Neutrophil (primary cell): ENCODE measurements around the gene PPDPF.

ENCODE experiments used
- H3K27ac ChIP-seq: fragments of 200-600 bp; sonication (generic); 2 replicates; pipeline ENCODE4 v1.5.1; 2016; ENCODE audit warnings: mild to moderate bottlenecking, moderate library complexity
- H3K27me3 ChIP-seq: fragments of 200-600 bp; sonication (generic); 2 replicates; pipeline ENCODE4 v1.6.0; 2016; ENCODE audit warnings: mild to moderate bottlenecking
- H3K36me3 ChIP-seq: fragments of 200-600 bp; sonication (generic); 2 replicates; pipeline ENCODE4 v1.5.1; 2017
- H3K4me1 ChIP-seq, 2 experiments: fragments of 200-600 bp in 1 of 2; sonication (generic) in 1 of 2; 1 replicate in 1 of 2; 2 replicates in 1 of 2; pipeline versions ENCODE4 v1.5.1 to v1.6.1; 2013 to 2016; ENCODE audit warnings: low read depth in 1 of 2, low read length in 1 of 2, mild to moderate bottlenecking in 1 of 2, moderate library complexity in 1 of 2; ENCODE audit not compliant: control insufficient read depth in 1 of 2, insufficient read depth in 1 of 2
- H3K4me3 ChIP-seq, 2 experiments: fragments of 200-600 bp in 1 of 2; sonication (generic) in 1 of 2; 1 replicate in 1 of 2; 2 replicates in 1 of 2; pipeline ENCODE4 v1.5.1; 2013 to 2016; ENCODE audit warnings: low read depth in 1 of 2, low read length in 1 of 2, mild to moderate bottlenecking in 1 of 2, moderate library complexity in 1 of 2
- H3K9me3 ChIP-seq: fragments of 200-600 bp; sonication (generic); 2 replicates; pipeline ENCODE4 v1.5.1; 2016
- TF ChIP-seq, protein P1 (sequence below): fragments of 200-600 bp; sonication (generic); IDR thresholded peaks from 2 replicates; pipeline ENCODE4 v1.5.1; 2016; ENCODE audit warnings: antibody characterized with exemption

The PPDPF gene

GRCh38 chr20:63486300-63486855, 34.2 kb upstream of the PPDPF start:
- Histone ChIP-seq H3K4me3 (no peak overlapping the region), H3K27me3 (peaks cover 88% of the 10 kb centered on the region), H3K36me3 (no peaks in the 10 kb centered on the region), H3K4me1 (no peaks in the 10 kb centered on the region), H3K27ac (no peak overlapping the region), H3K9me3 (no peaks in the 10 kb centered on the region)
- TF ChIP-seq, protein P1, sequence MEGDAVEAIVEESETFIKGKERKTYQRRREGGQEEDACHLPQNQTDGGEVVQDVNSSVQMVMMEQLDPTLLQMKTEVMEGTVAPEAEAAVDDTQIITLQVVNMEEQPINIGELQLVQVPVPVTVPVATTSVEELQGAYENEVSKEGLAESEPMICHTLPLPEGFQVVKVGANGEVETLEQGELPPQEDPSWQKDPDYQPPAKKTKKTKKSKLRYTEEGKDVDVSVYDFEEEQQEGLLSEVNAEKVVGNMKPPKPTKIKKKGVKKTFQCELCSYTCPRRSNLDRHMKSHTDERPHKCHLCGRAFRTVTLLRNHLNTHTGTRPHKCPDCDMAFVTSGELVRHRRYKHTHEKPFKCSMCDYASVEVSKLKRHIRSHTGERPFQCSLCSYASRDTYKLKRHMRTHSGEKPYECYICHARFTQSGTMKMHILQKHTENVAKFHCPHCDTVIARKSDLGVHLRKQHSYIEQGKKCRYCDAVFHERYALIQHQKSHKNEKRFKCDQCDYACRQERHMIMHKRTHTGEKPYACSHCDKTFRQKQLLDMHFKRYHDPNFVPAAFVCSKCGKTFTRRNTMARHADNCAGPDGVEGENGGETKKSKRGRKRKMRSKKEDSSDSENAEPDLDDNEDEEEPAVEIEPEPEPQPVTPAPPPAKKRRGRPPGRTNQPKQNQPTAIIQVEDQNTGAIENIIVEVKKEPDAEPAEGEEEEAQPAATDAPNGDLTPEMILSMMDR: no peak

- H3K4me3 ChIP-seq: no peak overlapping the region
Measured at GRCh38 chr20:63487116-63487764, 33.3 kb upstream of the PPDPF start.

DNA sequence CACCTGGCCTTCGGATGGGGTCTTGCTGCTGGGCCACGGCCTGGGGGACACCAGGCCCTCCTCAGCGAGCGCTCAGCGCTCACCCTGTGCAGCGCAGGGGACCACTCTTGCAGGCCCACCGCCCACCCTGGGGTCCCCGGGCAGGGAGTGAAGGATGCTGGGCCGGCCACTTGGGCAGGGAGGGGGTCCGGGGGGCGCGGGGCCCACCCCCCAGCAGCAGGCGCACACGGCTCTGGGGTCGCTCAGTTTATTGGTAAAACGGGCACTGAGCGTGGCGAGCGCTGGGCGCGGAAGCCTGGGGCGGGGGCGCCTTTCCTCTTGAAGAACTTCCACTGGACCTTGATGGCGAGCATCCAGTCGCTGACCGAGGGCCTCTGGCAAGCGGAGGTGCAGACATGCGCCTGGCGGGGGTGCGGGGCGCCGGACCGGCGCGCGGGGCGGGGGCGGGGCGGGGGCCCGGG, 32.8 kb upstream of the PPDPF start:
- Histone ChIP-seq H3K27ac (no peak overlapping the region), H3K27me3 (peaks cover 77% of the 10 kb centered on the region), H3K9me3 (no peaks in the 10 kb centered on the region), H3K4me1 (no peaks in the 10 kb centered on the region), H3K4me3 (no peak overlapping the region), H3K36me3 (no peaks in the 10 kb centered on the region)
- TF ChIP-seq, protein P1: no peak

More at GRCh38 chr20:63487116-63487764, 33.3 kb upstream of the PPDPF start:
- Histone ChIP-seq H3K36me3 (no peaks in the 10 kb centered on the region), H3K4me1 (no peaks in the 10 kb centered on the region), H3K9me3 (no peaks in the 10 kb centered on the region), H3K27ac (no peak overlapping the region), H3K27me3 (peaks cover 83% of the 10 kb centered on the region)
- TF ChIP-seq, protein P1: no peak

GRCh38 chr20:63488315-63489251, 32.0 kb upstream of the PPDPF start:
- H3K4me1 ChIP-seq: no peaks in the 10 kb centered on the region
- peaks cover 70% of the 10 kb centered on the region for H3K27me3 ChIP-seq
- no peak overlapping the region for H3K4me3 ChIP-seq
- H3K9me3 ChIP-seq: no peaks in the 10 kb centered on the region
- H3K27ac ChIP-seq: no peak overlapping the region
- no peaks in the 10 kb centered on the region for H3K36me3 ChIP-seq
- TF ChIP-seq, protein P1: no peak

DNA sequence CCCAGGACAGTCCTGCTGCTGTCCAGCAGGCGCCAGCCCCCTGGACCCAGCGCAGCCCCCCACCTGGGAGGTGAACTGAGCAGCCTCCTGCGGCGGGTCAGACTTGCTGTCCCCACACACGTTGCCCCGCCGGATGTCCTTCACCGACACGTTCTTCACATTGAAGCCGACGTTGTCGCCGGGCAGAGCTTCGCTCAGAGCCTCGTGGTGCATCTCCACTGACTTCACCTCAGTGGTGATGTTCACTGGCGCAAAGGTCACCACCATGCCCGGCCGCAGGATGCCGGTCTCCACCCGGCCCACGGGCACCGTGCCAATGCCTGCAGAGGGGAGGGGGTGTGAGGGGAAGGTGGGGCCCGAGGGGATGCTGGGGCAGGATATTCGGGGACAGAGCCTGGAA, 30.1 kb upstream of the PPDPF start:
- Histone ChIP-seq H3K27me3 (peaks cover 70% of the 10 kb centered on the region), H3K4me1 (no peaks in the 10 kb centered on the region), H3K27ac (no peak overlapping the region), H3K36me3 (no peaks in the 10 kb centered on the region), H3K4me3 (no peak overlapping the region), H3K9me3 (no peaks in the 10 kb centered on the region)
- TF ChIP-seq, protein P1: no peak
